ENCODE measurements around the gene ATOH7.
"Not testable (repeated sequence)": the region's sequence is repeated elsewhere in the genome, so short reads cannot be mapped to it uniquely, and the experiment has no call there.

DNA sequence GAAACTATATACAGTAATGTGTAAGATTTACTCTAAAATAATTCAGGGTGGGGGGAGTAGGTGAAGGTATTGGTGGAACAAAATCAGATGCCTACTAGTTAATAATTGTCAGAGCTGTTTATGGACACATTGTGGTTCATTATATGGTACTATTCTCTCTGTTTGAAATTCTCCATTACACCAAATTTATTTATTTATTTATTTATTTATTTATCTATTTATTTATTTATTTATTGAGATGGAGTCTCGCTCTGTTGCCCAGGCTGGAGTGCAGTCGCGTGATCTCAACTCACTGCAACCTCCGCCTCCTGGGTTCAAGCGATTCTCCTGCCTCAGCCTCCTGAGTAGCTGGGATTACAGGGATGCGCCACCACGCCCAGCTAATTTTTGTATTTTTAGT lies 14.5 kb upstream of the ATOH7 start:
- TF ChIP-seq, protein P1, sequence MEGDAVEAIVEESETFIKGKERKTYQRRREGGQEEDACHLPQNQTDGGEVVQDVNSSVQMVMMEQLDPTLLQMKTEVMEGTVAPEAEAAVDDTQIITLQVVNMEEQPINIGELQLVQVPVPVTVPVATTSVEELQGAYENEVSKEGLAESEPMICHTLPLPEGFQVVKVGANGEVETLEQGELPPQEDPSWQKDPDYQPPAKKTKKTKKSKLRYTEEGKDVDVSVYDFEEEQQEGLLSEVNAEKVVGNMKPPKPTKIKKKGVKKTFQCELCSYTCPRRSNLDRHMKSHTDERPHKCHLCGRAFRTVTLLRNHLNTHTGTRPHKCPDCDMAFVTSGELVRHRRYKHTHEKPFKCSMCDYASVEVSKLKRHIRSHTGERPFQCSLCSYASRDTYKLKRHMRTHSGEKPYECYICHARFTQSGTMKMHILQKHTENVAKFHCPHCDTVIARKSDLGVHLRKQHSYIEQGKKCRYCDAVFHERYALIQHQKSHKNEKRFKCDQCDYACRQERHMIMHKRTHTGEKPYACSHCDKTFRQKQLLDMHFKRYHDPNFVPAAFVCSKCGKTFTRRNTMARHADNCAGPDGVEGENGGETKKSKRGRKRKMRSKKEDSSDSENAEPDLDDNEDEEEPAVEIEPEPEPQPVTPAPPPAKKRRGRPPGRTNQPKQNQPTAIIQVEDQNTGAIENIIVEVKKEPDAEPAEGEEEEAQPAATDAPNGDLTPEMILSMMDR (IDR thresholded peaks at IDR 0.05), result not testable (repeated sequence)
- TF ChIP-seq POLR2AphosphoS5 (IDR thresholded peaks at IDR 0.05), result not testable (repeated sequence)

All from prostate gland (tissue), 2 donors.